Airway epithelial cell (primary cell): ENCODE measurements around the gene ABCF2. TPM values are rescaled to one million over a fixed set of nuclear protein-coding genes. Genes with fewer than 3 reads are reported as not detected.

Source experiments
- total RNA-seq: library from RNA; depleted of rRNA; stranded (reverse); fragments of >200 nt; gene quantifications from 2 replicates; pipeline ENCODE4 v1.2.3, GENCODE V29; 2015

Gene ABCF2
- 42.6 and 62.3 TPM in 2 replicates for total RNA-seq

DNA sequence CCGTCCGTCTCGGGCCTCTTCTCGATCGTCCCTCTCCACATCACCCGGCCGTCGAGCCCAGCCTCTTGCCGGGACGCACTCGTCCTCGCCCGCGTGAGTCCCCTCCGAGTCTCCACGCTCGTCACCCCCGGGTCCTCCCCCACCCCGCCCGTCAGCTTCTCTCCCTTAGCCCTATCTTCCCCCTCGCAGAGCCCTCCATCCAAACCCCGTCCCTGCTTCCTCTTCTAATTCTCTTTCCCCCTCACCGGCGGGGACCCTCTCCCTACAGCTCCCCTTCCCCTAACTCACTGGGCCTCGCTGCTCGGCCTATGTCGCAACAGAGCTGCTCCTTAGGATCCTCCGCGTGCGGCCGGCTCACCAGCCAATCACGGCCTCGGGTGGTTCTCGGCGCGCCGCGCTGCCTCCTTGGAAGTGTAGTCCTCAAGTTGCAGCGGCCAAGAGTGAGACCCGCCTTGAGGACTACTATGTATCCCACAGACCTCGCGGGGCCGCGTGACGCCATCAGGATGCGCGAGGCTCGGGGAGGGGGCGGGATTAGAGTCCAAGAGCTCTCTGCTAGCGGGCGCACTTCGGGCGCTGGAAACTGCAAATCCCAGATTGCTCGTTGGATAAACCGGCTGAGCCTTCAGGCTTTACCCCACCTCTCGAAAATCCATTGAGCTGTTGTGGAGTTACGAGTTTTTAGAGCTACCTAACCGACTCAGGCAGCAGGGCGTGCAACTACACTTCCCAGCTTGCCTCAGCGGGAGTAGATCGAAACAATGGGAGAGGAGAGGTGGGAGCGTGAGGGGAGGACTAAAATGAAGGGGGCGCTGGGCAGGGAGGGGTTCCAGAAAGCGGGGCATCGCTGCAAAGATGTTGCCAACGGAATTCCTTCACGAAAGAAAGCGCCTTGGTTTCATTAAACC, at the start of gene ABCF2:
Gene ABCF2, minus strand, starts transcription at position 331 of the 908 bp plus-strand sequence. CDS start 747 bp downstream, outside the sequence.

DNA sequence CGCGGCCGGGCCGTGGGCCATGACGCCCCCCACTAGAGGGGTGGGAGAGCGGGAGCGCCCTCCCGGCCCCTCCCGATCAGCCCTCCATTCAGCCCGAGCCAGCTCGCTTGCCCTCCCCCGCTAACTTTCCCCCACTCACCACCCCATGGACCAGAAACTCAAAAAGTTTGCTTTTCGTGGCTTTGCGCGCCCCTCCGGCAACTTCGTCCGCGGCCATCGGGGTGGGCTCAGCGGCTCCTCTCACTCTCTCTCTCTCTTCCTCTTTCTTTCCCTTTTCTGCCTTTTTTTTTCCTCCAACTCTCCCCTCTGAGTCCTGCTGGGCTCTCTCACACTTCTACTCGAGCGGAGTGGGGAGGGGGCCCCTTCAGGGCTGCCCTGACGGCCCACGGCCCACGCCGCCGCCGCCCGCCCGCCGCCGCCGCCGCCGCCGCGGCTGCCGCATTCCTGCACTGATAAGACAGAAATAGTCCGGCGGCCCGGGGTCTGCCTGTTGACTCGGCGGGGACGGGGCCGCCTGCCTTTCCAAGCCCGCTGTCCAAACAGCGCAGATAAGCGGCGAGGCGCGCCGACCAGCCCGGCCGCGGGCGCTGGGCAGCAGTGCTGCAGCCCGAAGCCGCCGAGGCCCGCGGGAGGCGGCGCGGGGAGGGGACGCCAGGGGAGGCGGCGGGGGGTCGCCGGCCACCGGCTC, 21.5 kb upstream of the ABCF2 start, which contains the start of gene SMARCD3:
Gene SMARCD3, minus strand, starts transcription at position 349 of the 688 bp plus-strand sequence. Its CDS starts 132 bp downstream, at position 217.

GRCh38 chr7:151232091-151232916, 5.3 kb upstream of the ABCF2 start, which contains the start of gene CHPF2:
Gene CHPF2, plus strand, starts transcription at chr7:151232483. Its CDS starts 1,529 bp downstream, at chr7:151234012.

DNA sequence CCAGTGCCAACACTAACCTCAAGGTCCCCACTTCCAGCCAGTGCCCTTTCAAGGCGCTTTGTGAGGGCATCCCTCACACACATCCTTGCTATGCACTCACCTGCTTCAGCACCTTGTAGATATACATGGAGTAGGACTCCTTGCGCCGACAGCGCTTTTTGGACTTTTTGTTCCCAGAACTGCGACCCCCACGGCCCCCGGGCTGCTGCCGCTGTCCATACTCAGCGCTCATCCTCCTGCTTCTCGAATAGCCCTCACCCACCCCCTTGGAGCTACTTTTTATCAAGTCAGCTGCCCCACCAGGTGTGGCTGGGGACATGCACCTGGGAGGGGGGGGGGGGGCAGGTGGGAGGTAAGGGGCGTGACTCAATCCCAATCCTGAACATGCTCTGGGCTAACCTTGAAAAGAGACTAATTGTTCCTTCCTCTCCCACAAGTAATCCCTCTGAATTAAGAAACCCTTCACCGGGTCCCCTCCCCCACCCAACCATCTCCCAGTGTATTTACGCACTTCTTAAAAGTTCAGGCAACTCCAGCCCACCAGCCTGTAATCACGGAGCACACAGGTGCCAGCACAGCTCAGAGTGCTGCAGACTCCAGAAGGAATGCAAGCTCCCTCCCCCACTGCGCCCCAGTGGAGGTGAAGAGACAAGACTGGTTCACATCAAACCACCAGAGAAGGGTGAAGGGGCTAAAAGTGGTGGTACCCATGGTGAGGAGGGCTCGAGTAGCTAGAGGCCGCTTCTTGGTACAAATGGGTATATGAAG, 16.7 kb downstream of the ABCF2 start, which contains the start of gene H2BK1:
Gene H2BK1, minus strand, starts transcription at position 402 of the 768 bp plus-strand sequence. Its CDS starts 170 bp downstream, at position 232.

GRCh38 chr7:151186640-151187408, 40.2 kb downstream of the ABCF2 start, which contains the start of gene ASB10:
Gene ASB10, minus strand, starts transcription at chr7:151187250. Its CDS starts 120 bp downstream, at chr7:151187130.

GRCh38 chr7:151167197-151167961, 59.6 kb downstream of the ABCF2 start, which contains the start of gene GBX1:
Gene GBX1, minus strand, starts transcription at chr7:151167694. Its CDS starts 146 bp downstream, at chr7:151167548.

Other genes starting within 250 kb of the ABCF2 start
- gene KCNH2, start 248.9 kb downstream of the ABCF2 start, total RNA-seq = 0.07 TPM in 1 of 2 replicates, not detected in the other
- gene NOS3, start 236.2 kb downstream of the ABCF2 start, total RNA-seq = 0.49 and 0.51 TPM in 2 replicates
- not detected in 2 replicates for gene ATG9B, start 202.7 kb downstream of the ABCF2 start, total RNA-seq
- 30.5 and 38.6 TPM in 2 replicates for gene ABCB8, start 198.8 kb downstream of the ABCF2 start, total RNA-seq
- 0.14 TPM in 1 of 2 replicates, not detected in the other for gene ASIC3, start 178.7 kb downstream of the ABCF2 start, total RNA-seq
- 17.0 and 17.4 TPM in 2 replicates for gene CDK5, start 169.3 kb downstream of the ABCF2 start, total RNA-seq
- gene SLC4A2, start 167.6 kb downstream of the ABCF2 start, total RNA-seq = 55.0 and 69.0 TPM in 2 replicates
- 54.4 and 59.1 TPM in 2 replicates for gene FASTK, start 146.4 kb downstream of the ABCF2 start, total RNA-seq
- gene TMUB1, start 143.7 kb downstream of the ABCF2 start, total RNA-seq = 45.3 and 59.7 TPM in 2 replicates
- 85.1 and 99.0 TPM in 2 replicates for gene AGAP3, start 140.7 kb downstream of the ABCF2 start, total RNA-seq
- not detected in 2 replicates for gene GBX1, start 59.5 kb downstream of the ABCF2 start, total RNA-seq
- not detected in 2 replicates for gene ASB10, start 40.0 kb downstream of the ABCF2 start, total RNA-seq
- not detected in 2 replicates for gene H2BK1, start 16.7 kb downstream of the ABCF2 start, total RNA-seq
- 39.0 and 40.6 TPM in 2 replicates for gene CHPF2, start 5.3 kb upstream of the ABCF2 start, total RNA-seq
- 3.7 and 8.1 TPM in 2 replicates for gene SMARCD3, start 21.5 kb upstream of the ABCF2 start, total RNA-seq
- 25.6 and 31.9 TPM in 2 replicates for gene NUB1, start 114.6 kb upstream of the ABCF2 start, total RNA-seq
- gene WDR86, start 182.8 kb upstream of the ABCF2 start, total RNA-seq = 0.14 and 1.8 TPM in 2 replicates
- not detected in 2 replicates for gene CRYGN, start 212.9 kb upstream of the ABCF2 start, total RNA-seq